Thymus (tissue), 11 donors: ENCODE data around the gene NR2C2AP. TPM values are rescaled to one million over a fixed set of nuclear protein-coding genes. Genes with fewer than 3 reads are reported as not detected.

Experiments
- DNase-seq, 9 donors: peaks; one replicate each; pipeline ENCODE4 v3.0.0-alpha.2; 2013; ENCODE audit warnings: low spot score in 9 of 9, low read depth in 6 of 9, missing footprints in 1 of 9
- H3K27ac ChIP-seq, 2 donors: one replicate each; pipeline ENCODE4 v1.5.1; 2013; ENCODE audit warnings: control low read depth in 1 of 2, low read depth in 1 of 2, low read length in 1 of 2, mild to moderate bottlenecking in 1 of 2, moderate library complexity in 1 of 2
- H3K27me3 ChIP-seq, 2 donors: one replicate each; pipeline ENCODE4 v1.5.1; 2013; ENCODE audit warnings: low read length in 1 of 2; ENCODE audit not compliant: control insufficient read depth in 2 of 2, insufficient read depth in 1 of 2
- H3K36me3 ChIP-seq, 2 donors: one replicate each; pipeline ENCODE4 v1.5.1; 2013; ENCODE audit warnings: low read length in 1 of 2, mild to moderate bottlenecking in 1 of 2, moderate library complexity in 1 of 2; ENCODE audit not compliant: control insufficient read depth in 2 of 2, insufficient read depth in 2 of 2
- H3K4me1 ChIP-seq, 2 donors: one replicate each; pipeline ENCODE4 v1.5.1; 2013; ENCODE audit warnings: low read length in 2 of 2; ENCODE audit not compliant: control insufficient read depth in 2 of 2, insufficient read depth in 2 of 2
- H3K4me3 ChIP-seq, 2 donors: one replicate each; pipeline ENCODE4 v1.5.1; 2013; ENCODE audit warnings: low read length in 2 of 2, control low read depth in 1 of 2, mild to moderate bottlenecking in 1 of 2
- H3K9me3 ChIP-seq, 2 donors: one replicate each; pipeline ENCODE4 v1.5.1; 2013; ENCODE audit warnings: low read length in 1 of 2, mild to moderate bottlenecking in 1 of 2; ENCODE audit not compliant: control insufficient read depth in 2 of 2, insufficient read depth in 1 of 2
- WGBS: extraction: QIAGEN DNeasy Blood & Tissue Kit; methylation state at CpG from one replicate; pipeline ENCODE4 v1.1.7; 2013; 5-methylcytosine and 5-hydroxymethylcytosine counted together
- polyA plus RNA-seq: library from polyadenylated mRNA; stranded (reverse); fragments of 200-250 nt; gene quantifications from one replicate; pipeline ENCODE4 v1.2.3, GENCODE V29; 2013
- total RNA-seq: library from RNA; stranded (reverse); fragments of 120-200 nt; gene quantifications from one replicate; pipeline ENCODE4 v1.2.4, GENCODE V29; 2013
- donor health status: healthy.

The NR2C2AP gene
- total and polyA plus RNA-seq, 2 donors, result 17.7 to 20.1 TPM

GRCh38 chr19:19201697-19202630, 1.2 kb downstream of the NR2C2AP start:
- WGBS, result 89% methylated on average over 19 of the region's 19 CpGs
- Histone ChIP-seq H3K27me3 (peaks cover 0 to 17% of the 10 kb centered on the region in 2 donors), H3K27ac (no peak overlapping the region), H3K4me1 (peaks cover 9 to 14% of the 10 kb centered on the region in 2 donors), H3K36me3 (peaks cover 25 to 33% of the 10 kb centered on the region in 2 donors), H3K9me3 (no peaks in the 10 kb centered on the region), H3K4me3 (peak overlapping the region in 1 of 2 donors; percentile 64)
- DNase-seq, result no peak

- Histone ChIP-seq H3K4me1 (peaks cover 18 to 23% of the 10 kb centered on the region in 2 donors), H3K27me3 (no peaks in the 10 kb centered on the region), H3K27ac (no peak overlapping the region), H3K4me3 (no peak overlapping the region), H3K9me3 (peaks cover 0 to 2% of the 10 kb centered on the region in 2 donors), H3K36me3 (peaks cover 23 to 25% of the 10 kb centered on the region in 2 donors)
- 95% methylated on average over 5 of the region's 5 CpGs for WGBS
- no peak for DNase-seq
Measured at GRCh38 chr19:19193926-19194325, 9.3 kb downstream of the NR2C2AP start.

GRCh38 chr19:19192910-19193423, 10.2 kb downstream of the NR2C2AP start:
- peaks cover 18 to 23% of the 10 kb centered on the region in 2 donors for H3K4me1 ChIP-seq
- H3K36me3 ChIP-seq, result peaks cover 17 to 18% of the 10 kb centered on the region in 2 donors
- WGBS, result under 1% methylated on average over 22 of the region's 22 CpGs
- H3K27me3 ChIP-seq, result no peaks in the 10 kb centered on the region
- no peak for DNase-seq
- H3K4me3 ChIP-seq, result peak overlapping the region; percentile 72 to 92
- H3K27ac ChIP-seq, result peak overlapping the region; percentile 67 to 71
- H3K9me3 ChIP-seq, result peaks cover 0 to 2% of the 10 kb centered on the region in 2 donors

GRCh38 chr19:19192078-19192882, 10.9 kb downstream of the NR2C2AP start, which contains the start of the genes BORCS8 and RFXANK:
Gene BORCS8 (minus strand): TSS chr19:19192152. CDS start chr19:19192117, 35 bp downstream.
Gene RFXANK (plus strand): TSS chr19:19192258. CDS start chr19:19193947, 1,689 bp downstream.
- DNase-seq, result peak; percentile 99 to 100 (median 100)
- Histone ChIP-seq H3K4me1 (peaks cover 18 to 23% of the 10 kb centered on the region in 2 donors), H3K9me3 (peaks cover 0 to 2% of the 10 kb centered on the region in 2 donors), H3K4me3 (peak within 1 kb of the TSS; percentile 92 to 98), H3K27ac (peak within 1 kb of the TSS; percentile 100), H3K36me3 (peaks cover 10 to 15% of the 10 kb centered on the region in 2 donors), H3K27me3 (no peaks in the 10 kb centered on the region)
- WGBS, result under 1% methylated on average over 53 of the region's 53 CpGs

GRCh38 chr19:19191768-19192077, 11.5 kb downstream of the NR2C2AP start:
- under 1% methylated on average over 17 of the region's 17 CpGs for WGBS
- no peaks in the 10 kb centered on the region for H3K27me3 ChIP-seq
- H3K27ac ChIP-seq, result peak overlapping the region; percentile 100
- peaks cover 9 to 11% of the 10 kb centered on the region in 2 donors for H3K36me3 ChIP-seq
- H3K9me3 ChIP-seq, result peaks cover 1 to 2% of the 10 kb centered on the region in 2 donors
- H3K4me1 ChIP-seq, result peaks cover 18 to 23% of the 10 kb centered on the region in 2 donors
- H3K4me3 ChIP-seq, result peak overlapping the region; percentile 92 to 98
- DNase-seq, result peak in 1 of 9 donors; percentile 29

- H3K27me3 ChIP-seq, result no peaks in the 10 kb centered on the region
- peaks cover 10 to 13% of the 10 kb centered on the region in 2 donors for H3K4me1 ChIP-seq
- H3K36me3 ChIP-seq, result peaks cover 20 to 22% of the 10 kb centered on the region in 2 donors
- H3K9me3 ChIP-seq, result peaks cover 0 to 3% of the 10 kb centered on the region in 2 donors
- 97% methylated on average over 14 of the region's 14 CpGs for WGBS
- H3K27ac ChIP-seq, result no peak overlapping the region
- DNase-seq, result no peak
- H3K4me3 ChIP-seq, result no peak overlapping the region
Measured at GRCh38 chr19:19186742-19187141, 16.5 kb downstream of the NR2C2AP start.

GRCh38 chr19:19185853-19186740, 17.1 kb downstream of the NR2C2AP start:
- peak in 6 of 9 donors; percentile 6 to 62 (median 36) for DNase-seq
- Histone ChIP-seq H3K36me3 (peaks cover 20 to 27% of the 10 kb centered on the region in 2 donors), H3K27ac (no peak overlapping the region), H3K4me3 (no peak overlapping the region), H3K9me3 (peaks cover 0 to 3% of the 10 kb centered on the region in 2 donors), H3K4me1 (peaks cover 6 to 9% of the 10 kb centered on the region in 2 donors), H3K27me3 (no peaks in the 10 kb centered on the region)
- 87% methylated on average over 9 of the region's 9 CpGs for WGBS

- WGBS, result 97% methylated on average over 9 of the region's 9 CpGs
- H3K27me3 ChIP-seq, result no peaks in the 10 kb centered on the region
- peaks cover 0 to 15% of the 10 kb centered on the region in 2 donors for H3K9me3 ChIP-seq
- DNase-seq, result no peak
- no peak overlapping the region for H3K4me3 ChIP-seq
- peaks cover 34 to 48% of the 10 kb centered on the region in 2 donors for H3K36me3 ChIP-seq
- H3K4me1 ChIP-seq, result no peaks in the 10 kb centered on the region
- H3K27ac ChIP-seq, result no peak overlapping the region
Measured at GRCh38 chr19:19181488-19181998, 21.7 kb downstream of the NR2C2AP start.
